ENCODE measurements around the gene ADRM1.

Gene ADRM1

GRCh38 chr20:62355878-62356588, 53.2 kb downstream of the ADRM1 start:
- no peak for DNase-seq (ENCODE audit: low spot score)

- no peak for DNase-seq (ENCODE audit: low spot score)
These were observed 53.9 kb downstream of the ADRM1 start for GRCh38 chr20:62356589-62357186.

- peak; percentile 86 for DNase-seq (ENCODE audit: low spot score)
These were observed 54.4 kb downstream of the ADRM1 start for GRCh38 chr20:62357187-62357667.

GRCh38 chr20:62357681-62358080, 54.9 kb downstream of the ADRM1 start:
- DNase-seq (ENCODE audit: low spot score), result no peak

All from AG20443 (cell line).